Measurements from ENCODE around the gene RALGPS2.
A peak's percentile ranks its signal among the peaks of the same experiment; 100 is the strongest.

DNA sequence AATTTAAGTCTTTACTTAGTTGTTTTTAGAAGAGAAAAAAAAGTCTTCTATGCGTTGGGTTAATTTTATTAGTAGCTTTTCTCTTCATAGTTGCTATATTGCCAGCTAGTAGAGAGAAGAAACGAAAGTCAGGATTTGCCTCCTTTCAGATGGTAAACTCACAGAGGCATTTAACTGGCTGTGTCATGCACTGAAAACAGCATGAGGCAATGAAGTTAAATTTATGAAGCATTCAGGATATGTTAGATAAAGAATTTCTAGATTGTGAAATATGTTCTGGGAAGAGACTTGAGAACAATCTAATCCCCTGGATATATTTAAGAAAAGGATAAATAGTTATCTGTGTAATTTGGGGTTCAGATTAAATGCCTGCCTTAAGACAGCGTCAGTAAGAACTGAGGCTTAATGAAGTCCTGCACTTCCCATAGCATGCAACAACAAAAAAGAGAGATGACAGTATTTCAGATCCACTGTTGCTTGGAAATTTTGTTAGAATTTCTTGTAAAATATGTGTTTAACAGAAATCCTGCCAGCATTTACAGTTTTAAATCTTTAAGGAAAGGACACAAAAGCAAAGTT is 144.2 kb downstream of the RALGPS2 start:
- TF ChIP-seq, protein P1, sequence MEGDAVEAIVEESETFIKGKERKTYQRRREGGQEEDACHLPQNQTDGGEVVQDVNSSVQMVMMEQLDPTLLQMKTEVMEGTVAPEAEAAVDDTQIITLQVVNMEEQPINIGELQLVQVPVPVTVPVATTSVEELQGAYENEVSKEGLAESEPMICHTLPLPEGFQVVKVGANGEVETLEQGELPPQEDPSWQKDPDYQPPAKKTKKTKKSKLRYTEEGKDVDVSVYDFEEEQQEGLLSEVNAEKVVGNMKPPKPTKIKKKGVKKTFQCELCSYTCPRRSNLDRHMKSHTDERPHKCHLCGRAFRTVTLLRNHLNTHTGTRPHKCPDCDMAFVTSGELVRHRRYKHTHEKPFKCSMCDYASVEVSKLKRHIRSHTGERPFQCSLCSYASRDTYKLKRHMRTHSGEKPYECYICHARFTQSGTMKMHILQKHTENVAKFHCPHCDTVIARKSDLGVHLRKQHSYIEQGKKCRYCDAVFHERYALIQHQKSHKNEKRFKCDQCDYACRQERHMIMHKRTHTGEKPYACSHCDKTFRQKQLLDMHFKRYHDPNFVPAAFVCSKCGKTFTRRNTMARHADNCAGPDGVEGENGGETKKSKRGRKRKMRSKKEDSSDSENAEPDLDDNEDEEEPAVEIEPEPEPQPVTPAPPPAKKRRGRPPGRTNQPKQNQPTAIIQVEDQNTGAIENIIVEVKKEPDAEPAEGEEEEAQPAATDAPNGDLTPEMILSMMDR (IDR thresholded peaks at IDR 0.05), result no peak
- peak in 1 of 3 donors; percentile 48 for TF ChIP-seq POLR2AphosphoS5 (IDR thresholded peaks at IDR 0.05)
- TF ChIP-seq POLR2A (IDR thresholded peaks at IDR 0.05), result no peak
- TF ChIP-seq EP300 (IDR thresholded peaks at IDR 0.05), result no peak
